ENCODE results near the gene LPO. TPM values are rescaled to one million over a fixed set of nuclear protein-coding genes. Genes with fewer than 3 reads are reported as not detected.

LPO gene
- total RNA-seq, 2 donors from 2014 or later = not detected

GRCh38 chr17:58265271-58265670 is 26.9 kb downstream of the LPO start:
- DNase-seq = no peak
- H3K4me1 ChIP-seq (ENCODE audit: control insufficient read depth, insufficient read depth, low read length) = no peaks in the 10 kb centered on the region
- no peak for TF ChIP-seq CTCF (conservative IDR thresholded peaks at IDR 0.05)
- Mint-ChIP-seq H3K27me3 (ENCODE audit: insufficient read depth) (peaks cover 54% of the 10 kb centered on the region), H3K4me1 (no peaks in the 10 kb centered on the region), H3K9me3 (peaks cover 3% of the 10 kb centered on the region), H3K4me3 (no peak overlapping the region), H3K27ac (no peak overlapping the region), H3K36me3 (ENCODE audit: low read depth) (no peaks in the 10 kb centered on the region)
- 60 to 84% methylated on average over 1 to 4 of the region's 4 CpGs for WGBS, 2 experiments (ENCODE audit: insufficient coverage in 1 of 2, insufficient read length in 1 of 2)
- no peak overlapping the region for H3K27ac ChIP-seq (ENCODE audit: low read depth, low read length)
- H3K9ac ChIP-seq (ENCODE audit: extremely low read depth, low read length, poor library complexity, severe bottlenecking) = no peak overlapping the region
- H3K36me3 ChIP-seq (ENCODE audit: control insufficient read depth, insufficient read depth, low read length) = no peaks in the 10 kb centered on the region
- H3K9me3 ChIP-seq (ENCODE audit: control insufficient read depth, low read length) = no peaks in the 10 kb centered on the region
- peaks cover 50% of the 10 kb centered on the region for H3K27me3 ChIP-seq (ENCODE audit: control insufficient read depth, insufficient read depth, low read length, poor library complexity, severe bottlenecking)
- H3K4me3 ChIP-seq (ENCODE audit: low read length) = no peak overlapping the region

GRCh38 chr17:58265902-58266875 is 27.8 kb downstream of the LPO start:
- 91 to 92% methylated on average over 6 to 7 of the region's 7 CpGs for WGBS, 2 experiments (ENCODE audit: insufficient coverage in 1 of 2, insufficient read length in 1 of 2)
- peak; percentile 22 for DNase-seq
- peaks cover 3% of the 10 kb centered on the region for H3K9me3 Mint-ChIP-seq

More at GRCh38 chr17:58265902-58266875, 27.8 kb downstream of the LPO start:
- Histone ChIP-seq H3K36me3 (ENCODE audit: control insufficient read depth, insufficient read depth, low read length) (no peaks in the 10 kb centered on the region), H3K27me3 (ENCODE audit: control insufficient read depth, insufficient read depth, low read length, poor library complexity, severe bottlenecking) (peaks cover 41% of the 10 kb centered on the region), H3K4me1 (ENCODE audit: control insufficient read depth, insufficient read depth, low read length) (no peaks in the 10 kb centered on the region), H3K9me3 (ENCODE audit: control insufficient read depth, low read length) (no peaks in the 10 kb centered on the region), H3K27ac (ENCODE audit: low read depth, low read length) (no peak overlapping the region), H3K9ac (ENCODE audit: extremely low read depth, low read length, poor library complexity, severe bottlenecking) (no peak overlapping the region), H3K4me3 (ENCODE audit: low read length) (no peak overlapping the region)
- Mint-ChIP-seq H3K27ac (no peak overlapping the region), H3K4me3 (no peak overlapping the region), H3K4me1 (no peaks in the 10 kb centered on the region), H3K27me3 (ENCODE audit: insufficient read depth) (peaks cover 45% of the 10 kb centered on the region), H3K36me3 (ENCODE audit: low read depth) (no peaks in the 10 kb centered on the region)
- no peak for TF ChIP-seq CTCF (conservative IDR thresholded peaks at IDR 0.05)

All from endodermal cell (in vitro differentiated cells).